DOHH2 (cell line): Measurements from ENCODE around the gene NOC4L.

Experiments
- H3F3A ChIP-seq: fragments of 200-600 bp; sonication (generic), shearing (Covaris generic); 2 replicates; pipeline ENCODE4 v1.6.0; 2016; ENCODE audit warnings: antibody characterized with exemption, mild to moderate bottlenecking; ENCODE audit not compliant: control insufficient read depth, insufficient read depth
- H3K27ac ChIP-seq: fragments of 200-600 bp; sonication (generic); 2 replicates; pipeline ENCODE4 v1.5.1; 2014; ENCODE audit warnings: low read depth, mild to moderate bottlenecking, low read length, moderate library complexity
- H3K27me3 ChIP-seq: fragments of 200-600 bp; sonication (generic); 2 replicates; pipeline ENCODE4 v1.6.1; 2014; ENCODE audit warnings: mild to moderate bottlenecking, low read length, mixed read lengths; ENCODE audit not compliant: control insufficient read depth
- H3K36me3 ChIP-seq: fragments of 200-600 bp; sonication (generic); 2 replicates; pipeline ENCODE4 v1.6.1; 2014; ENCODE audit warnings: mild to moderate bottlenecking, low read length, moderate library complexity, mixed read lengths; ENCODE audit not compliant: control insufficient read depth
- H3K4me1 ChIP-seq: fragments of 200-600 bp; sonication (generic); 2 replicates; pipeline ENCODE4 v1.6.1; 2014; ENCODE audit warnings: mild to moderate bottlenecking, low read length, mixed read lengths; ENCODE audit not compliant: control insufficient read depth
- H3K4me2 ChIP-seq: fragments of 200-600 bp; sonication (generic); 2 replicates; pipeline ENCODE4 v1.6.0; 2014; ENCODE audit warnings: mild to moderate bottlenecking, low read length, moderate library complexity
- H3K4me3 ChIP-seq: fragments of 200-600 bp; sonication (generic); 2 replicates; pipeline ENCODE4 v1.5.1; 2014; ENCODE audit warnings: mild to moderate bottlenecking, low read length, mixed read lengths
- H3K79me2 ChIP-seq: fragments of 200-600 bp; sonication (generic); 2 replicates; pipeline ENCODE4 v1.6.1; 2014; ENCODE audit warnings: mild to moderate bottlenecking, low read length, mixed read lengths; ENCODE audit not compliant: control insufficient read depth
- H3K9me2 ChIP-seq: fragments of 200-600 bp; sonication (generic); replicated peaks from 2 replicates; pipeline ENCODE4 v1.6.1; 2014; ENCODE audit warnings: mild to moderate bottlenecking, low read length, mixed read lengths; ENCODE audit not compliant: control insufficient read depth
- H3K9me3 ChIP-seq: fragments of 200-600 bp; sonication (generic); 2 replicates; pipeline ENCODE4 v1.6.1; 2014; ENCODE audit warnings: antibody characterized with exemption, low read length, mixed read lengths; ENCODE audit not compliant: control insufficient read depth, insufficient read depth
- H4K20me1 ChIP-seq: fragments of 200-600 bp; sonication (generic); 2 replicates; pipeline ENCODE4 v1.6.0; 2014; ENCODE audit warnings: low read depth, mild to moderate bottlenecking, antibody characterized with exemption, low read length, moderate library complexity; ENCODE audit not compliant: control insufficient read depth, insufficient read depth
- EZH2phosphoT487 ChIP-seq: fragments of 200-600 bp; sonication (generic); IDR thresholded peaks from 2 replicates; pipeline ENCODE4 v1.6.1; 2017; ENCODE audit warnings: borderline replicate concordance, mild to moderate bottlenecking, antibody characterized with exemption, low read length, moderate library complexity, mixed read lengths
- TF ChIP-seq, protein P1 (sequence below): fragments of 200-600 bp; sonication (generic); IDR thresholded peaks from one replicate; pipeline ENCODE4 v1.5.1; 2014; ENCODE audit warnings: antibody characterized with exemption, mild to moderate bottlenecking, low read depth, low read length; ENCODE audit not compliant: poor library complexity, severe bottlenecking

The NOC4L gene

GRCh38 chr12:132178316-132178715 lies 34.1 kb downstream of the NOC4L start:
- H3K27ac ChIP-seq: no peak overlapping the region
- H4K20me1 ChIP-seq: no peaks in the 10 kb centered on the region
- peak overlapping the region; percentile 10; the same call in 1 of the 2 replicates for H3K4me3 ChIP-seq
- peaks cover 11% of the 10 kb centered on the region for H3K4me1 ChIP-seq
- no peaks in the 10 kb centered on the region for H3K79me2 ChIP-seq
- no peaks in the 10 kb centered on the region for H3K9me2 ChIP-seq
- no peaks in the 10 kb centered on the region for H3F3A ChIP-seq
- TF ChIP-seq EZH2phosphoT487: no peak
- TF ChIP-seq, protein P1, sequence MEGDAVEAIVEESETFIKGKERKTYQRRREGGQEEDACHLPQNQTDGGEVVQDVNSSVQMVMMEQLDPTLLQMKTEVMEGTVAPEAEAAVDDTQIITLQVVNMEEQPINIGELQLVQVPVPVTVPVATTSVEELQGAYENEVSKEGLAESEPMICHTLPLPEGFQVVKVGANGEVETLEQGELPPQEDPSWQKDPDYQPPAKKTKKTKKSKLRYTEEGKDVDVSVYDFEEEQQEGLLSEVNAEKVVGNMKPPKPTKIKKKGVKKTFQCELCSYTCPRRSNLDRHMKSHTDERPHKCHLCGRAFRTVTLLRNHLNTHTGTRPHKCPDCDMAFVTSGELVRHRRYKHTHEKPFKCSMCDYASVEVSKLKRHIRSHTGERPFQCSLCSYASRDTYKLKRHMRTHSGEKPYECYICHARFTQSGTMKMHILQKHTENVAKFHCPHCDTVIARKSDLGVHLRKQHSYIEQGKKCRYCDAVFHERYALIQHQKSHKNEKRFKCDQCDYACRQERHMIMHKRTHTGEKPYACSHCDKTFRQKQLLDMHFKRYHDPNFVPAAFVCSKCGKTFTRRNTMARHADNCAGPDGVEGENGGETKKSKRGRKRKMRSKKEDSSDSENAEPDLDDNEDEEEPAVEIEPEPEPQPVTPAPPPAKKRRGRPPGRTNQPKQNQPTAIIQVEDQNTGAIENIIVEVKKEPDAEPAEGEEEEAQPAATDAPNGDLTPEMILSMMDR: no peak
- H3K4me2 ChIP-seq: peak overlapping the region; percentile 51
- H3K27me3 ChIP-seq: peaks cover 3% of the 10 kb centered on the region; the same call in 1 of the 2 replicates
- no peaks in the 10 kb centered on the region for H3K36me3 ChIP-seq
- H3K9me3 ChIP-seq: no peaks in the 10 kb centered on the region

- no peak overlapping the region for H3K27ac ChIP-seq
- no peaks in the 10 kb centered on the region for H3K36me3 ChIP-seq
- H3K9me2 ChIP-seq: no peaks in the 10 kb centered on the region
- no peaks in the 10 kb centered on the region for H3K79me2 ChIP-seq
- no peaks in the 10 kb centered on the region for H4K20me1 ChIP-seq
- H3K4me2 ChIP-seq: peak overlapping the region; percentile 51
- H3K4me1 ChIP-seq: peaks cover 11% of the 10 kb centered on the region
- no peaks in the 10 kb centered on the region for H3F3A ChIP-seq
- H3K9me3 ChIP-seq: no peaks in the 10 kb centered on the region
- H3K4me3 ChIP-seq: peak overlapping the region; percentile 10; the same call in 1 of the 2 replicates
- no peak for TF ChIP-seq EZH2phosphoT487
- TF ChIP-seq, protein P1: no peak
- H3K27me3 ChIP-seq: peaks cover 3% of the 10 kb centered on the region; the same call in 1 of the 2 replicates
Observed at GRCh38 chr12:132178801-132179401, 34.6 kb downstream of the NOC4L start.

- no peaks in the 10 kb centered on the region for H3K9me2 ChIP-seq
- no peak overlapping the region for H3K4me3 ChIP-seq
- H3K4me1 ChIP-seq: peaks cover 11% of the 10 kb centered on the region
- H3K27ac ChIP-seq: no peak overlapping the region
- H3F3A ChIP-seq: no peaks in the 10 kb centered on the region
- H3K79me2 ChIP-seq: no peaks in the 10 kb centered on the region
- no peaks in the 10 kb centered on the region for H4K20me1 ChIP-seq
- H3K36me3 ChIP-seq: no peaks in the 10 kb centered on the region
- peaks cover 3% of the 10 kb centered on the region; the same call in 1 of the 2 replicates for H3K27me3 ChIP-seq
- no peaks in the 10 kb centered on the region for H3K9me3 ChIP-seq
- TF ChIP-seq, protein P1: no peak
- no peak for TF ChIP-seq EZH2phosphoT487
- H3K4me2 ChIP-seq: no peak overlapping the region
Observed at GRCh38 chr12:132179431-132180362, 35.4 kb downstream of the NOC4L start.
